ENCODE data around the gene BTBD1. TPM values are rescaled to one million over a fixed set of nuclear protein-coding genes. Genes with fewer than 3 reads are reported as not detected.

Gene BTBD1
- total RNA-seq, 1 donor from 2014 or later = 85.4 TPM

DNA sequence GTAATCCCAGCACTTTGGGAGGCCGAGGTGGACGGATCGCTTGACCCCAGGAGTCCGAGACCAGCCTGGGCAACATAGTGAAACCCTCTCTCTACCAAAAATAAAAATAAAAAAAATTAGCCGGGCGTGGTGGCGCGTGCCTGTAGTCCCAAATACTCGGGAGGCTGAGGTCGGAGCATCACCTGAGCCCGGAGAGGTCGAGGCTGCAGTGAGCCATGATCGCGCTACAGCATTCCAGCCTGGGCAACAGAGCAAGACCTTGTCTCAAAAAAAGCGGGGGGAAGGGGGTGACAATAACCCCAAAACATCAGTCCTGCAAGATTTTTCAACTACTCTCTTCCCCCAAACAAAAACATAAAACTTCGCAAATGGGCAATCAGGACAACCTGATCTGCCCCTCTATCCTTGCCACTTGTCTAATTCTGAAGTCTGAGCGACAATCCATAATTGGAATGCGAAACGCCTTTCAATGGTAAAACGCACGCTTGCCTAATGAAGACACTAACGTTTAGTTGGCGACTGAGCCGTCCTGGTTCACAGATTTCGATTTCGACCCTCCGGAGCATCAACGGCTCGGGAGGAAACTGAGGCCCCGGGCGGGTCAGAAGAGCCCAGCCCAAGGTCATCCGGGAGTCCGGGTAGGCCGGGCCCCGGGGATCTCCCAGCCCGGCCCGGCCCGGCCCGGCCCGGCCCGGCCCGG, 868 bp downstream of the BTBD1 start:
- TF ChIP-seq, protein P1, sequence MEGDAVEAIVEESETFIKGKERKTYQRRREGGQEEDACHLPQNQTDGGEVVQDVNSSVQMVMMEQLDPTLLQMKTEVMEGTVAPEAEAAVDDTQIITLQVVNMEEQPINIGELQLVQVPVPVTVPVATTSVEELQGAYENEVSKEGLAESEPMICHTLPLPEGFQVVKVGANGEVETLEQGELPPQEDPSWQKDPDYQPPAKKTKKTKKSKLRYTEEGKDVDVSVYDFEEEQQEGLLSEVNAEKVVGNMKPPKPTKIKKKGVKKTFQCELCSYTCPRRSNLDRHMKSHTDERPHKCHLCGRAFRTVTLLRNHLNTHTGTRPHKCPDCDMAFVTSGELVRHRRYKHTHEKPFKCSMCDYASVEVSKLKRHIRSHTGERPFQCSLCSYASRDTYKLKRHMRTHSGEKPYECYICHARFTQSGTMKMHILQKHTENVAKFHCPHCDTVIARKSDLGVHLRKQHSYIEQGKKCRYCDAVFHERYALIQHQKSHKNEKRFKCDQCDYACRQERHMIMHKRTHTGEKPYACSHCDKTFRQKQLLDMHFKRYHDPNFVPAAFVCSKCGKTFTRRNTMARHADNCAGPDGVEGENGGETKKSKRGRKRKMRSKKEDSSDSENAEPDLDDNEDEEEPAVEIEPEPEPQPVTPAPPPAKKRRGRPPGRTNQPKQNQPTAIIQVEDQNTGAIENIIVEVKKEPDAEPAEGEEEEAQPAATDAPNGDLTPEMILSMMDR (IDR thresholded peaks at IDR 0.05; ENCODE audit: insufficient read depth, low read length, poor library complexity, severe bottlenecking) = no peak
- Histone ChIP-seq H3K36me3 (ENCODE audit: control insufficient read depth, insufficient read depth, low read length) (no peaks in the 10 kb centered on the region), H3K27me3 (ENCODE audit: control insufficient read depth, insufficient read depth, low read length) (no peaks in the 10 kb centered on the region), H3K4me3 (ENCODE audit: low read depth, low read length) (peak overlapping the region; percentile 62)
- DNase-seq (ENCODE audit: low read depth) = no peak

DNA sequence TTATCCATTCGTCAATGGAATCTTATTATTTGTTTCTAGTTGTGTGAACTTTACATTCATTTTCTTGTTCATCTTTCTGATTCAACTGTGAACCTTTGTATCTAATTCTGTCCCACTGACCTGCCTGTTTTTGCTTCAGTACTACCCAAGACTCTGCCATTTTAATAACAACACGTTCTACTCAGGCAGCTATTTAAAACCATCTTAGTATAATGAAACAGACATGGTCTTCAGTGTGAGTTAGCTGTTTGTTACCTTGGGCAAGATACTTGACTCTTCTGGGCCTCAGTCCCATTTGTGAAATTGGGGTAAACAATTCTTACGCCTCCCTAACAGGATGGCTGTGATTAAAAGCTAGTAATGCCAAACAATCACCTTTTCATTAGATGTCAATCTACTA, 1.6 kb downstream of the BTBD1 start:
- H3K36me3 ChIP-seq (ENCODE audit: control insufficient read depth, insufficient read depth, low read length) = no peaks in the 10 kb centered on the region
- peak overlapping the region; percentile 62 for H3K4me3 ChIP-seq (ENCODE audit: low read depth, low read length)
- H3K27me3 ChIP-seq (ENCODE audit: control insufficient read depth, insufficient read depth, low read length) = no peaks in the 10 kb centered on the region
- no peak for DNase-seq (ENCODE audit: low read depth)
- TF ChIP-seq, protein P1 (IDR thresholded peaks at IDR 0.05; ENCODE audit: insufficient read depth, low read length, poor library complexity, severe bottlenecking) = no peak

DNA sequence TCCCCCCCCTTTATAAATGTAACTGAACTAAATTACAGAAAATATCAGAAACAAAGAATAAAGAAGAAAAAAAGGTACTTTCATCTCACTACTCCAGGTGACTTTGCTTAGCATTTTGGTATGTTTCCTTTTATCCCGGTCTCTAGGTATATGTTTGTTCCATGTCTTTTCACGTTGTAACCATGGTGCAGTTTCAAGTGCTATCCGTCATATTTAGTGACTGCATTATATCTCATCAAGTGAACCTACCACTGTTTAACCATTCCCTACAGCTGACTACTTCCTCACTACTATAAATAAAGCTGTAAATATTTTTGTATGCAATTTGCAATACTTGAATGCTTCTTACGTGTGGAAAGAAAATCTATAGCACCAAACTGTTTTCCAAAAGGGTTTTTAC, 2.2 kb downstream of the BTBD1 start:
- Histone ChIP-seq H3K27me3 (ENCODE audit: control insufficient read depth, insufficient read depth, low read length) (no peaks in the 10 kb centered on the region), H3K36me3 (ENCODE audit: control insufficient read depth, insufficient read depth, low read length) (no peaks in the 10 kb centered on the region), H3K4me3 (ENCODE audit: low read depth, low read length) (no peak overlapping the region)
- TF ChIP-seq, protein P1 (IDR thresholded peaks at IDR 0.05; ENCODE audit: insufficient read depth, low read length, poor library complexity, severe bottlenecking) = no peak
- DNase-seq (ENCODE audit: low read depth) = no peak

DNA sequence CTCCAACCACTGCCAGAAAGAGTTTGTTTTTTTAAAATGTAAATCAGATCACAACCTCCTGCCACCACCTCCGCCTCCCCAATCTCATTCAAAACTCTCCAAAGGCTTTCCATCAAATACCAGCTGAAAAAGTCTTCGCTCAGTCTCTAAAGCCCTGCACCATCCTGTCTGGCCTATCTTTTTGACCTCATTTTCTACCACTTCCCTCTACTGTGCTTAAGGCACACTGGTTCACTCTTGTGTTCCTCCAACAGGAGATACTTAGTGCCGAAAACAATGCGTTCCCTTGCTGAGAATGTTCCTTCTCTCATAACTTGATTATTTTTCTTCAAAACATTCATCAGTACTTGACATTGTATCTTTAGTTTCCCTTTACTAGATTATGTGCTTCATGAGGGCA, 3.5 kb downstream of the BTBD1 start:
- TF ChIP-seq, protein P1 (IDR thresholded peaks at IDR 0.05; ENCODE audit: insufficient read depth, low read length, poor library complexity, severe bottlenecking) = no peak
- no peaks in the 10 kb centered on the region for H3K27me3 ChIP-seq (ENCODE audit: control insufficient read depth, insufficient read depth, low read length)
- no peaks in the 10 kb centered on the region for H3K36me3 ChIP-seq (ENCODE audit: control insufficient read depth, insufficient read depth, low read length)
- no peak overlapping the region for H3K4me3 ChIP-seq (ENCODE audit: low read depth, low read length)
- no peak for DNase-seq (ENCODE audit: low read depth)

DNA sequence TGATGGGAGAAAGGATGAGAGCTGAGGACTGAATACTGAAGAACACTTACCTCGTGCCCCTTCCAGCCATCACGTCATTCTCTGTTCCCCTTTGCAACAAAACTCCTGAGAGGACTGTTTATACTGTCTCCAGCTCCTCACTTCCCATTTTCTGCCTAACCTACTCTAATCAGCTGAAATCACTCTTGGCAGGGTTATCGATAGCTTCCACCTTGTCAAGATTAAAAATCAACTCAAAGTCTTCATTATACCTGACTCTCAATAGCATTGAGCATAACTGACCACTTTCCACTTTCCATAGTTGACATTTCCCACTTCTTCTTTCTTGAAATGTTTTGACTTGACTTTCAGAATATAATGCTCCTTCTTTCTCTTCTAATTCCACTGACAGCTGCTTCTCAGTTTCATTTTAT, 4.3 kb downstream of the BTBD1 start:
- Histone ChIP-seq H3K4me3 (ENCODE audit: low read depth, low read length) (no peak overlapping the region), H3K36me3 (ENCODE audit: control insufficient read depth, insufficient read depth, low read length) (no peaks in the 10 kb centered on the region), H3K27me3 (ENCODE audit: control insufficient read depth, insufficient read depth, low read length) (no peaks in the 10 kb centered on the region)
- no peak for DNase-seq (ENCODE audit: low read depth)
- TF ChIP-seq, protein P1 (IDR thresholded peaks at IDR 0.05; ENCODE audit: insufficient read depth, low read length, poor library complexity, severe bottlenecking) = no peak

DNA sequence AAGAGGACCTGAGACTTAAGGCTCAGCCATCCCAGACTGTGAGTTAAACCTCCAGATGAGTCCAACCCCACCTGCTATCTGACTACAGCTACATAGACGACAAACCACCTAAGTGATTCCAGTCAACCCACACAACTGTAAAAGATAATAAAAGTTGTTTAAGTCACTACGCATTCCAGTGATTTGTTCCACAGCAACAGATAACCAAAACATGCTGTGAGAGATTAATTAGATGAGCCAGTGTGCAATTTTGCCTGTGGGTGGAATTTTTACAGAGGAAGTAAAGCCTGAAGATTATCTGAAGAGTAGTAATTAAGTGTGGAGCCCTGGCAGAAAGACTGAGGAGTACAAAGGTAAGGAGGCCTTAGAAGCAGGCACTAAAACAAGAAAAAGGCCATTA, 5.4 kb downstream of the BTBD1 start:
- Histone ChIP-seq H3K36me3 (ENCODE audit: control insufficient read depth, insufficient read depth, low read length) (no peaks in the 10 kb centered on the region), H3K27me3 (ENCODE audit: control insufficient read depth, insufficient read depth, low read length) (no peaks in the 10 kb centered on the region), H3K4me3 (ENCODE audit: low read depth, low read length) (no peak overlapping the region)
- TF ChIP-seq, protein P1 (IDR thresholded peaks at IDR 0.05; ENCODE audit: insufficient read depth, low read length, poor library complexity, severe bottlenecking) = no peak
- peak; percentile 25 for DNase-seq (ENCODE audit: low read depth)

All from kidney epithelial cell (primary cell).